HEK293 (cell line): ENCODE results near the gene PPP1R27.
A peak's percentile ranks its signal among the peaks of the same experiment; 100 is the strongest.

Experiments used
- BCL11A ChIP-seq: fragments of 450-650 bp; formaldehyde crosslinking; IDR thresholded peaks from 2 replicates; pipeline ENCODE4 v1.5.1; 2016; ENCODE audit warnings: low read depth, missing biosample characterization, missing genetic modification characterization
- EGR2 ChIP-seq: fragments of 450-650 bp; formaldehyde crosslinking; IDR thresholded peaks from 2 replicates; pipeline ENCODE4 v1.5.1; 2016; ENCODE audit warnings: low read depth, missing biosample characterization, missing genetic modification characterization
- MZF1 ChIP-seq: fragments of 450-650 bp; formaldehyde crosslinking; IDR thresholded peaks from 2 replicates; pipeline ENCODE4 v1.5.1; 2017; ENCODE audit warnings: missing biosample characterization, missing genetic modification characterization, borderline replicate concordance
- ZBTB10 ChIP-seq: fragments of 450-650 bp; formaldehyde crosslinking; IDR thresholded peaks from 2 replicates; pipeline ENCODE4 v1.5.1; 2016; ENCODE audit warnings: missing biosample characterization, missing genetic modification characterization
- ZBTB20 ChIP-seq: fragments of 450-650 bp; formaldehyde crosslinking; IDR thresholded peaks from 2 replicates; pipeline ENCODE4 v1.5.1; 2016; ENCODE audit warnings: missing biosample characterization, missing genetic modification characterization
- ZBTB6 ChIP-seq: fragments of 450-650 bp; formaldehyde crosslinking; IDR thresholded peaks from 2 replicates; pipeline ENCODE4 v1.5.1; 2017; ENCODE audit warnings: missing biosample characterization, missing genetic modification characterization
- ZFP37 ChIP-seq: fragments of 450-650 bp; formaldehyde crosslinking; IDR thresholded peaks from 2 replicates; pipeline ENCODE4 v1.5.1; 2016; ENCODE audit warnings: missing biosample characterization, missing genetic modification characterization
- ZFP41 ChIP-seq: fragments of 450-650 bp; formaldehyde crosslinking; IDR thresholded peaks from 2 replicates; pipeline ENCODE4 v1.5.1; 2016; ENCODE audit warnings: missing biosample characterization, missing genetic modification characterization, borderline replicate concordance
- ZNF148 ChIP-seq: fragments of 450-650 bp; formaldehyde crosslinking; IDR thresholded peaks from 2 replicates; pipeline ENCODE4 v1.5.0; 2017; ENCODE audit warnings: missing biosample characterization, missing genetic modification characterization, borderline replicate concordance
- ZNF155 ChIP-seq: fragments of 450-650 bp; formaldehyde crosslinking; IDR thresholded peaks from 2 replicates; pipeline ENCODE4 v1.5.1; 2016; ENCODE audit warnings: missing biosample characterization, missing genetic modification characterization
- ZNF184 ChIP-seq: fragments of 450-650 bp; IDR thresholded peaks from 2 replicates; pipeline ENCODE4 v1.5.1; 2018; ENCODE audit warnings: missing biosample characterization, mild to moderate bottlenecking, missing genetic modification characterization
- ZNF202 ChIP-seq: fragments of 450-650 bp; formaldehyde crosslinking; IDR thresholded peaks from 2 replicates; pipeline ENCODE4 v1.5.1; 2016; ENCODE audit warnings: missing biosample characterization, missing genetic modification characterization, borderline replicate concordance
- ZNF211 ChIP-seq: fragments of 450-650 bp; formaldehyde crosslinking; IDR thresholded peaks from 2 replicates; pipeline ENCODE4 v1.5.1; 2016; ENCODE audit warnings: low read depth, missing biosample characterization, missing genetic modification characterization
- ZNF223 ChIP-seq: fragments of 450-650 bp; formaldehyde crosslinking; IDR thresholded peaks from 2 replicates; pipeline ENCODE4 v1.5.1; 2016; ENCODE audit warnings: missing biosample characterization, missing genetic modification characterization
- ZNF248 ChIP-seq: fragments of 450-650 bp; formaldehyde crosslinking; IDR thresholded peaks from 2 replicates; pipeline ENCODE4 v1.5.1; 2017; ENCODE audit warnings: missing biosample characterization, missing genetic modification characterization
- ZNF280D ChIP-seq: fragments of 450-650 bp; formaldehyde crosslinking; IDR thresholded peaks from 2 replicates; pipeline ENCODE4 v1.5.1; 2016; ENCODE audit warnings: missing biosample characterization, missing genetic modification characterization
- ZNF488 ChIP-seq: fragments of 450-650 bp; formaldehyde crosslinking; IDR thresholded peaks from 2 replicates; pipeline ENCODE4 v1.5.1; 2016; ENCODE audit warnings: missing biosample characterization, missing genetic modification characterization
- ZNF521 ChIP-seq: fragments of 450-650 bp; formaldehyde crosslinking; IDR thresholded peaks from 2 replicates; pipeline ENCODE4 v1.5.1; 2017; ENCODE audit warnings: missing biosample characterization, mild to moderate bottlenecking, missing genetic modification characterization
- ZNF530 ChIP-seq: fragments of 450-650 bp; formaldehyde crosslinking; IDR thresholded peaks from 2 replicates; pipeline ENCODE4 v1.5.1; 2016; ENCODE audit warnings: low read depth, missing biosample characterization, missing genetic modification characterization
- ZNF544 ChIP-seq: fragments of 450-650 bp; formaldehyde crosslinking; IDR thresholded peaks from 2 replicates; pipeline ENCODE4 v1.5.0; 2017; ENCODE audit warnings: missing biosample characterization, missing genetic modification characterization
- ZNF621 ChIP-seq: fragments of 450-650 bp; formaldehyde crosslinking; IDR thresholded peaks from 2 replicates; pipeline ENCODE4 v1.5.1; 2017; ENCODE audit warnings: missing biosample characterization, missing genetic modification characterization
- ZNF645 ChIP-seq: fragments of 450-650 bp; formaldehyde crosslinking; IDR thresholded peaks from 2 replicates; pipeline ENCODE4; 2016; ENCODE audit warnings: missing biosample characterization, missing genetic modification characterization
- ZNF658 ChIP-seq: fragments of 450-650 bp; formaldehyde crosslinking; IDR thresholded peaks from 2 replicates; pipeline ENCODE4; 2016; ENCODE audit warnings: missing biosample characterization, missing genetic modification characterization
- ZNF792 ChIP-seq: fragments of 450-650 bp; formaldehyde crosslinking; IDR thresholded peaks from 2 replicates; pipeline ENCODE4 v1.5.1; 2016; ENCODE audit warnings: missing biosample characterization, missing genetic modification characterization
- ZSCAN18 ChIP-seq: fragments of 450-650 bp; formaldehyde crosslinking; IDR thresholded peaks from 2 replicates; pipeline ENCODE4 v1.5.1; 2016; ENCODE audit warnings: missing biosample characterization, missing genetic modification characterization
- ZSCAN23 ChIP-seq: fragments of 450-650 bp; formaldehyde crosslinking; IDR thresholded peaks from 2 replicates; pipeline ENCODE4 v1.5.1; 2016; ENCODE audit warnings: missing biosample characterization, missing genetic modification characterization
- ZXDB ChIP-seq: fragments of 450-650 bp; formaldehyde crosslinking; IDR thresholded peaks from 2 replicates; pipeline ENCODE4 v1.5.1; 2016; ENCODE audit warnings: missing biosample characterization, missing genetic modification characterization

Gene PPP1R27

GRCh38 chr17:81821603-81822311 is 13.1 kb downstream of the PPP1R27 start (continued):
- TF ChIP-seq ZSCAN18 (tag by site-specific recombination) (no peak), ZBTB10 (tag by site-specific recombination) (0 out of 2 replicates have a peak, but pooled peaks have one; percentile 4), BCL11A (tag by site-specific recombination) (no peak), ZNF211 (tag by site-specific recombination) (no peak), ZNF521 (tag by site-specific recombination) (no peak), ZNF544 (tag by site-specific recombination) (no peak), EGR2 (no peak), ZNF248 (tag by site-specific recombination) (no peak), ZXDB (tag by site-specific recombination) (no peak), ZNF223 (tag by site-specific recombination) (peak; percentile 81; the same call in 1 of the 2 replicates), ZNF488 (no peak), ZNF280D (tag by site-specific recombination) (no peak), ZNF621 (no peak), ZSCAN23 (tag by site-specific recombination) (no peak), ZBTB6 (tag by site-specific recombination) (no peak), ZNF148 (tag by site-specific recombination) (no peak), ZFP37 (no peak), ZNF202 (tag by site-specific recombination) (no peak), MZF1 (tag by site-specific recombination) (no peak), ZNF792 (tag by site-specific recombination) (no peak), ZNF184 (peak; percentile 34; the same call in 1 of the 2 replicates), ZNF530 (tag by site-specific recombination) (no peak), ZNF155 (tag by site-specific recombination) (no peak), ZFP41 (tag by site-specific recombination) (no peak), ZNF658 (tag by site-specific recombination) (no peak), ZBTB20 (tag by site-specific recombination) (no peak), ZNF645 (tag by site-specific recombination) (no peak)
